IMR-90 (cell line): ENCODE data around the gene SCGB1C1. TPM values are rescaled to one million over a fixed set of nuclear protein-coding genes. Genes with fewer than 3 reads are reported as not detected.
A peak's percentile ranks its signal among the peaks of the same experiment; 100 is the strongest.

Experiments
- ATAC-seq: fragments of 200-7000 bp; cut with Tn5 transposase; 2 replicates; pipeline ENCODE4 v1.9.1; 2020; ENCODE audit warnings: low read depth, mild to moderate bottlenecking, moderate library complexity
- BruUV-seq: library from RNA; stranded (reverse); fragments of 400-500 nt; replicated peaks from 2 replicates; lab custom pipeline; 2021; lab: Mats Ljungman, UMichigan
- CTCF ChIA-PET: fragments of 300-600 bp; formaldehyde crosslinking; extraction: SDS; loops from one replicate; lab custom pipeline; 2021; ENCODE audit warnings: antibody characterized with exemption; lab: Yijun Ruan, JAX
- POLR2A ChIA-PET: fragments of 300-600 bp; sonication (Branson Sonifier 250); formaldehyde crosslinking; loops from one replicate; lab custom pipeline; 2022; ENCODE audit warnings: antibody characterized with exemption; ENCODE audit not compliant: unreplicated experiment; lab: Charles Lee
- DNase-seq: peaks from one replicate; pipeline ENCODE4 v3.0.0; 2013
- H2AFZ ChIP-seq: replicated peaks from 2 replicates; pipeline ENCODE3; 2013; ENCODE audit warnings: low read length, mild to moderate bottlenecking; ENCODE audit not compliant: poor library complexity
- H2AK5ac ChIP-seq: 2 replicates; pipeline ENCODE4 v1.6.1; 2013; ENCODE audit warnings: low read depth, low read length, inconsistent platforms
- H2AK9ac ChIP-seq: replicated peaks from 2 replicates; pipeline ENCODE3; 2013; ENCODE audit warnings: mild to moderate bottlenecking, low read depth, low read length, moderate library complexity; ENCODE audit not compliant: poor library complexity
- H2BK120ac ChIP-seq: 2 replicates; pipeline ENCODE4 v1.6.1; 2013; ENCODE audit warnings: low read depth, low read length, inconsistent platforms
- H2BK15ac ChIP-seq: 3 replicates; pipeline ENCODE4 v1.6.1; 2013; ENCODE audit warnings: low read depth, low read length, inconsistent platforms
- H2BK20ac ChIP-seq: 2 replicates; pipeline ENCODE4 v1.6.1; 2013; ENCODE audit warnings: low read depth, mild to moderate bottlenecking, inconsistent platforms, low read length, moderate library complexity
- H2BK5ac ChIP-seq: 2 replicates; pipeline ENCODE4 v1.6.1; 2013; ENCODE audit warnings: mild to moderate bottlenecking, low read depth, low read length, inconsistent platforms; ENCODE audit not compliant: poor library complexity, severe bottlenecking
- H3K14ac ChIP-seq: replicated peaks from 2 replicates; pipeline ENCODE4 v1.6.1; 2013; ENCODE audit warnings: low read depth, low read length, inconsistent platforms
- H3K18ac ChIP-seq: 2 replicates; pipeline ENCODE4 v1.6.1; 2013; ENCODE audit warnings: low read depth, low read length, control low read depth
- H3K23ac ChIP-seq: 2 replicates; pipeline ENCODE4 v1.6.1; 2013; ENCODE audit warnings: low read depth, low read length, inconsistent platforms
- H3K27ac ChIP-seq: 2 replicates; pipeline ENCODE4 v1.5.1; 2013; ENCODE audit warnings: mild to moderate bottlenecking, control low read depth, low read length; ENCODE audit not compliant: insufficient read depth
- H3K27me3 ChIP-seq: 2 replicates; pipeline ENCODE4 v1.6.1; 2013; ENCODE audit warnings: low read length; ENCODE audit not compliant: control insufficient read depth, insufficient read depth
- H3K36me3 ChIP-seq: 2 replicates; pipeline ENCODE4 v1.6.1; 2013; ENCODE audit warnings: low read length, mixed read lengths; ENCODE audit not compliant: control insufficient read depth, insufficient read depth
- H3K4ac ChIP-seq: 2 replicates; pipeline ENCODE4 v1.6.1; 2013; ENCODE audit warnings: low read depth, low read length, inconsistent platforms
- H3K4me1 ChIP-seq: 2 replicates; pipeline ENCODE4 v1.6.1; 2013; ENCODE audit warnings: low read length, mixed read lengths; ENCODE audit not compliant: control insufficient read depth, insufficient read depth
- H3K4me2 ChIP-seq: 2 replicates; pipeline ENCODE4 v1.6.1; 2013; ENCODE audit warnings: low read depth, mild to moderate bottlenecking, control low read depth, low read length, moderate library complexity
- H3K4me3 ChIP-seq: 2 replicates; pipeline ENCODE4 v1.5.1; 2013; ENCODE audit warnings: low read depth, mild to moderate bottlenecking, control low read depth, low read length, moderate library complexity; ENCODE audit not compliant: insufficient read depth
- H3K56ac ChIP-seq: 2 replicates; pipeline ENCODE4 v1.6.1; 2013; ENCODE audit warnings: low read length, inconsistent platforms; ENCODE audit not compliant: insufficient read depth; ENCODE audit errors: extremely low read depth
- H3K79me1 ChIP-seq, 2 experiments: 2 replicates each; pipeline ENCODE4 v1.6.1; 2013; ENCODE audit warnings: low read length in 2 of 2, inconsistent platforms in 1 of 2, low read depth in 1 of 2
- H3K9ac ChIP-seq: 2 replicates; pipeline ENCODE4 v1.6.1; 2013; ENCODE audit warnings: low read depth, low read length, control low read depth
- H3K9me1 ChIP-seq: 2 replicates; pipeline ENCODE4 v1.6.1; 2013; ENCODE audit warnings: low read length, inconsistent platforms; ENCODE audit not compliant: insufficient read depth
- H3K9me3 ChIP-seq: 2 replicates; pipeline ENCODE4 v1.6.1; 2013; ENCODE audit warnings: low read length; ENCODE audit not compliant: control insufficient read depth, insufficient read depth
- H4K20me1 ChIP-seq: 2 replicates; pipeline ENCODE4 v1.6.1; 2013; ENCODE audit warnings: low read length, inconsistent platforms; ENCODE audit not compliant: insufficient read depth
- H4K5ac ChIP-seq: 2 replicates; pipeline ENCODE4 v1.6.1; 2013; ENCODE audit warnings: mild to moderate bottlenecking, low read depth, low read length, control low read depth
- H4K8ac ChIP-seq, 2 experiments: 2 replicates each; pipeline ENCODE4 v1.6.1; 2013; ENCODE audit warnings: low read depth in 2 of 2, low read length in 2 of 2, control low read depth in 1 of 2, inconsistent platforms in 1 of 2
- H4K91ac ChIP-seq: 2 replicates; pipeline ENCODE4 v1.6.1; 2013; ENCODE audit warnings: low read depth, low read length, inconsistent platforms; ENCODE audit not compliant: insufficient read depth
- BHLHE40 ChIP-seq: fragments of 150-350 bp; IDR thresholded peaks from 2 replicates; pipeline ENCODE4 v1.6.1; 2016; ENCODE audit warnings: mild to moderate bottlenecking, low read depth, low read length
- CEBPB ChIP-seq: IDR thresholded peaks from 2 replicates; pipeline ENCODE4 v1.6.1; 2012; ENCODE audit warnings: low read depth, low read length, improper control_type of control experiment
- CHD1 ChIP-seq: IDR thresholded peaks from 2 replicates; pipeline ENCODE4 v1.6.1; 2012; ENCODE audit warnings: low read depth, low read length, improper control_type of control experiment
- FOS ChIP-seq: fragments of 150-350 bp; IDR thresholded peaks from 2 replicates; pipeline ENCODE4 v1.6.1; 2016; ENCODE audit warnings: low read depth, low read length
- MAFK ChIP-seq: IDR thresholded peaks from 2 replicates; pipeline ENCODE4 v1.6.1; 2012; ENCODE audit warnings: low read depth, low read length, improper control_type of control experiment
- MAZ ChIP-seq: IDR thresholded peaks from 2 replicates; pipeline ENCODE4 v1.6.1; 2012; ENCODE audit warnings: low read depth, mild to moderate bottlenecking, low read length, improper control_type of control experiment, moderate library complexity, borderline replicate concordance
- MXI1 ChIP-seq: IDR thresholded peaks from 2 replicates; pipeline ENCODE4 v1.6.1; 2012; ENCODE audit warnings: low read depth, mild to moderate bottlenecking, low read length, moderate library complexity, borderline replicate concordance
- NFE2L2 ChIP-seq: fragments of 150-350 bp; IDR thresholded peaks from 2 replicates; pipeline ENCODE4 v1.6.1; 2016; ENCODE audit warnings: low read depth, mild to moderate bottlenecking, low read length
- POLR2A ChIP-seq: IDR thresholded peaks from 2 replicates; pipeline ENCODE4 v1.6.1; 2012; ENCODE audit warnings: mild to moderate bottlenecking, low read depth, low read length
- RAD21 ChIP-seq: IDR thresholded peaks from 2 replicates; pipeline ENCODE4 v1.6.1; 2012; ENCODE audit warnings: low read length, improper control_type of control experiment
- RCOR1 ChIP-seq: IDR thresholded peaks from 2 replicates; pipeline ENCODE4 v1.6.1; 2012; ENCODE audit warnings: mild to moderate bottlenecking, low read length, improper control_type of control experiment; ENCODE audit not compliant: insufficient replicate concordance
- RFX5 ChIP-seq: IDR thresholded peaks from 2 replicates; pipeline ENCODE4 v1.8.0; 2012; ENCODE audit warnings: low read depth, mild to moderate bottlenecking, low read length, moderate library complexity
- SMC3 ChIP-seq: fragments of 150-350 bp; IDR thresholded peaks from 2 replicates; pipeline ENCODE4 v1.6.1; 2016; ENCODE audit warnings: low read depth, mild to moderate bottlenecking, antibody characterized with exemption, low read length, moderate library complexity
- WGBS, 2 experiments: methylation state at CpG; one replicate each; pipeline versions ENCODE4 v1.1.5 to v1.1.7; 2013; ENCODE audit warnings: missing lambda C conversion rate in 2 of 2; ENCODE audit not compliant: insufficient read length in 1 of 2; ENCODE audit errors: extremely low coverage in 2 of 2; 5-methylcytosine and 5-hydroxymethylcytosine counted together
- dilution Hi-C: fragments of 300-500 bp; cut with HindIII; formaldehyde crosslinking; loops from one replicate; pipeline ENCODE4 v1.14.3; 2018; ENCODE audit warnings: low sequenced_read_pairs; ENCODE audit not compliant: unreplicated experiment
- in situ Hi-C: fragments of 300-500 bp; cut with MboI; formaldehyde crosslinking; loops from 3 replicates; pipeline ENCODE4 v1.14.3; 2019; ENCODE audit warnings: low sequenced_read_pairs, inconsistent platforms, mixed read lengths
- intact Hi-C: fragments of 100-400 bp; cut with micrococcal nuclease; formaldehyde crosslinking; loops from 2 replicates; pipeline ENCODE4 v1.10.0; 2022
- polyA plus RNA-seq, 3 experiments: library from polyadenylated mRNA; depleted of rRNA; stranded (reverse); fragments of >200 nt; gene quantifications; 2 replicates each; pipeline ENCODE4 v1.2.3, GENCODE V29; 2012; ENCODE audit warnings: low replicate concordance in 1 of 3
- total RNA-seq: library from RNA; depleted of rRNA; stranded (reverse); fragments of >200 nt; gene quantifications from 2 replicates; pipeline ENCODE4 v1.2.3, GENCODE V29; 2012
- TF ChIP-seq, protein P1 (sequence below): conservative IDR thresholded peaks from 2 replicates; pipeline ENCODE4 v1.5.1; 2012; ENCODE audit warnings: mild to moderate bottlenecking, low read depth, low read length, improper control_type of control experiment
- TF ChIP-seq, protein P2 (sequence below): fragments of 150-350 bp; IDR thresholded peaks from 2 replicates; pipeline ENCODE4 v1.6.1; 2016; ENCODE audit warnings: low read depth, mild to moderate bottlenecking, low read length, moderate library complexity, borderline replicate concordance
- TF ChIP-seq, protein P3 (sequence below): fragments of 150-350 bp; IDR thresholded peaks from 2 replicates; pipeline ENCODE4 v1.6.1; 2017; ENCODE audit warnings: mild to moderate bottlenecking, antibody characterized with exemption, low read length, low read depth

Gene SCGB1C1
- total and polyA plus RNA-seq, 2 of the 4 experiments (the other 2 are of a cell fraction), result not detected

DNA sequence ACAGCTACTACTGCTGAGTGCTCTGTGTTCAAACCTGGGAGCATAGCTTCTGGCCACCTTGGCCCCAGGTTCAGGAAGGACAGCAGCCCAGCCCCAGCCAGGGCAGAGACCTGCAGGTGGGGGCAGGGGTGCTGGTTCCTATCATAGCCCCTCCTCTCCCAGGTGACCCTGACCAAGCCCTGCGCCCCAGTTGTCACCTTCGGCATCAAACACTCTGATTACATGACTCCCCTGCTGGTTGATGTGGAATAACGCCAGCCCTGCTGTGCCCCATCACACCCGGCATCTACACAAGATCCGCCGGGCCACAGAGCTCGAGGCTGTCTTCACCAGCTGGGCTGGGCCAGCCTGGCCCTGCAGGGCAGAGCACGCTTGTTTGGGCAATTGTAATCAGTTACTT lies 6.9 kb downstream of the SCGB1C1 start:
- peaks cover 25% of the 10 kb centered on the region for H3K9me1 ChIP-seq
- no peak overlapping the region for H2BK120ac ChIP-seq
- no peak overlapping the region for H2BK15ac ChIP-seq
- H3K27me3 ChIP-seq, result no peaks in the 10 kb centered on the region
- no peak overlapping the region for H4K5ac ChIP-seq
- dilution Hi-C loops, result no loop called here
- ChIA-PET CTCF (no interaction called here), POLR2A (no interaction called here)
- H2AK5ac ChIP-seq, result no peak overlapping the region
- no peak overlapping the region for H3K14ac ChIP-seq
- no CpG with 5 or more reads among the region's 8 CpGs for WGBS, 2 experiments
- no peak overlapping the region for H2BK5ac ChIP-seq
- H2BK20ac ChIP-seq, result no peak overlapping the region
- H4K20me1 ChIP-seq, result peaks cover 39% of the 10 kb centered on the region
- H3K9me3 ChIP-seq, result no peaks in the 10 kb centered on the region
- no peak overlapping the region for H3K18ac ChIP-seq
- no peak overlapping the region for H3K9ac ChIP-seq
- peaks cover 35% of the 10 kb centered on the region for H3K36me3 ChIP-seq
- peaks cover 18 to 45% of the 10 kb centered on the region in 2 experiments; a peak in 3 of 4 replicates for H3K79me1 ChIP-seq
- H3K56ac ChIP-seq, result no peak overlapping the region
- no peak overlapping the region for H3K4me2 ChIP-seq
- H3K4me3 ChIP-seq, result no peak overlapping the region
- TF ChIP-seq FOS, result no peak
- TF ChIP-seq, protein P1, sequence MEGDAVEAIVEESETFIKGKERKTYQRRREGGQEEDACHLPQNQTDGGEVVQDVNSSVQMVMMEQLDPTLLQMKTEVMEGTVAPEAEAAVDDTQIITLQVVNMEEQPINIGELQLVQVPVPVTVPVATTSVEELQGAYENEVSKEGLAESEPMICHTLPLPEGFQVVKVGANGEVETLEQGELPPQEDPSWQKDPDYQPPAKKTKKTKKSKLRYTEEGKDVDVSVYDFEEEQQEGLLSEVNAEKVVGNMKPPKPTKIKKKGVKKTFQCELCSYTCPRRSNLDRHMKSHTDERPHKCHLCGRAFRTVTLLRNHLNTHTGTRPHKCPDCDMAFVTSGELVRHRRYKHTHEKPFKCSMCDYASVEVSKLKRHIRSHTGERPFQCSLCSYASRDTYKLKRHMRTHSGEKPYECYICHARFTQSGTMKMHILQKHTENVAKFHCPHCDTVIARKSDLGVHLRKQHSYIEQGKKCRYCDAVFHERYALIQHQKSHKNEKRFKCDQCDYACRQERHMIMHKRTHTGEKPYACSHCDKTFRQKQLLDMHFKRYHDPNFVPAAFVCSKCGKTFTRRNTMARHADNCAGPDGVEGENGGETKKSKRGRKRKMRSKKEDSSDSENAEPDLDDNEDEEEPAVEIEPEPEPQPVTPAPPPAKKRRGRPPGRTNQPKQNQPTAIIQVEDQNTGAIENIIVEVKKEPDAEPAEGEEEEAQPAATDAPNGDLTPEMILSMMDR, result no peak
- no peak for TF ChIP-seq RAD21
- TF ChIP-seq RCOR1, result no peak
- TF ChIP-seq SMC3, result no peak
- no peak for TF ChIP-seq NFE2L2
- TF ChIP-seq CEBPB, result no peak
- TF ChIP-seq, protein P2, sequence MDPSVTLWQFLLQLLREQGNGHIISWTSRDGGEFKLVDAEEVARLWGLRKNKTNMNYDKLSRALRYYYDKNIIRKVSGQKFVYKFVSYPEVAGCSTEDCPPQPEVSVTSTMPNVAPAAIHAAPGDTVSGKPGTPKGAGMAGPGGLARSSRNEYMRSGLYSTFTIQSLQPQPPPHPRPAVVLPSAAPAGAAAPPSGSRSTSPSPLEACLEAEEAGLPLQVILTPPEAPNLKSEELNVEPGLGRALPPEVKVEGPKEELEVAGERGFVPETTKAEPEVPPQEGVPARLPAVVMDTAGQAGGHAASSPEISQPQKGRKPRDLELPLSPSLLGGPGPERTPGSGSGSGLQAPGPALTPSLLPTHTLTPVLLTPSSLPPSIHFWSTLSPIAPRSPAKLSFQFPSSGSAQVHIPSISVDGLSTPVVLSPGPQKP, result no peak
- TF ChIP-seq CHD1, result no peak
- TF ChIP-seq MAZ, result no peak
- TF ChIP-seq POLR2A, result no peak
- TF ChIP-seq MAFK, result no peak
- TF ChIP-seq, protein P3, sequence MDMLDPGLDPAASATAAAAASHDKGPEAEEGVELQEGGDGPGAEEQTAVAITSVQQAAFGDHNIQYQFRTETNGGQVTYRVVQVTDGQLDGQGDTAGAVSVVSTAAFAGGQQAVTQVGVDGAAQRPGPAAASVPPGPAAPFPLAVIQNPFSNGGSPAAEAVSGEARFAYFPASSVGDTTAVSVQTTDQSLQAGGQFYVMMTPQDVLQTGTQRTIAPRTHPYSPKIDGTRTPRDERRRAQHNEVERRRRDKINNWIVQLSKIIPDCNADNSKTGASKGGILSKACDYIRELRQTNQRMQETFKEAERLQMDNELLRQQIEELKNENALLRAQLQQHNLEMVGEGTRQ, result no peak
- TF ChIP-seq BHLHE40, result no peak
- TF ChIP-seq MXI1, result no peak
- no peak for TF ChIP-seq RFX5
- H4K91ac ChIP-seq, result no peak overlapping the region
- no peak overlapping the region for H3K27ac ChIP-seq
- intact Hi-C loops, result no loop called here
- H2AFZ ChIP-seq, result no peak overlapping the region
- no peak overlapping the region for H3K4ac ChIP-seq
- H2AK9ac ChIP-seq, result peak overlapping the region; percentile 70
- in situ Hi-C loops, result no loop called here
- no peaks in the 10 kb centered on the region for H3K4me1 ChIP-seq
- DNase-seq, result no peak
- no TSS peak for BruUV-seq
- ATAC-seq, result no peak
- H3K23ac ChIP-seq, result no peak overlapping the region
- no peak overlapping the region for H4K8ac ChIP-seq
